AG04449 (cell line): ENCODE measurements around the gene LRCH4.
"Not testable (repeated sequence)": the region's sequence is repeated elsewhere in the genome, so short reads cannot be mapped to it uniquely, and the experiment has no call there.

ENCODE experiments used
- CTCF ChIA-PET: fragments of 350-600 bp; formaldehyde crosslinking; extraction: SDS; loops from one replicate; lab custom pipeline; 2021; ENCODE audit warnings: antibody characterized with exemption; lab: Yijun Ruan, JAX
- POLR2A ChIA-PET: fragments of 400-600, 350-600 bp; formaldehyde crosslinking; extraction: SDS; loops from one replicate; lab custom pipeline; 2020; ENCODE audit warnings: antibody characterized with exemption, inconsistent platforms; lab: Yijun Ruan, JAX
- DNase-seq: peaks from one replicate; pipeline ENCODE4 v3.0.0-alpha.2; 2010; ENCODE audit warnings: low read depth, low spot score
- H3K4me3 ChIP-seq: 2 replicates; pipeline ENCODE4 v1.5.1; 2011; ENCODE audit warnings: low read depth, mild to moderate bottlenecking, control low read depth, low read length
- TF ChIP-seq, protein P1 (sequence below): IDR thresholded peaks from one replicate; pipeline ENCODE4 v1.5.1; 2011; ENCODE audit warnings: mild to moderate bottlenecking, moderate library complexity, low read length, control low read depth, inconsistent platforms; ENCODE audit not compliant: insufficient read depth; ENCODE audit errors: missing control alignments

Gene LRCH4

DNA sequence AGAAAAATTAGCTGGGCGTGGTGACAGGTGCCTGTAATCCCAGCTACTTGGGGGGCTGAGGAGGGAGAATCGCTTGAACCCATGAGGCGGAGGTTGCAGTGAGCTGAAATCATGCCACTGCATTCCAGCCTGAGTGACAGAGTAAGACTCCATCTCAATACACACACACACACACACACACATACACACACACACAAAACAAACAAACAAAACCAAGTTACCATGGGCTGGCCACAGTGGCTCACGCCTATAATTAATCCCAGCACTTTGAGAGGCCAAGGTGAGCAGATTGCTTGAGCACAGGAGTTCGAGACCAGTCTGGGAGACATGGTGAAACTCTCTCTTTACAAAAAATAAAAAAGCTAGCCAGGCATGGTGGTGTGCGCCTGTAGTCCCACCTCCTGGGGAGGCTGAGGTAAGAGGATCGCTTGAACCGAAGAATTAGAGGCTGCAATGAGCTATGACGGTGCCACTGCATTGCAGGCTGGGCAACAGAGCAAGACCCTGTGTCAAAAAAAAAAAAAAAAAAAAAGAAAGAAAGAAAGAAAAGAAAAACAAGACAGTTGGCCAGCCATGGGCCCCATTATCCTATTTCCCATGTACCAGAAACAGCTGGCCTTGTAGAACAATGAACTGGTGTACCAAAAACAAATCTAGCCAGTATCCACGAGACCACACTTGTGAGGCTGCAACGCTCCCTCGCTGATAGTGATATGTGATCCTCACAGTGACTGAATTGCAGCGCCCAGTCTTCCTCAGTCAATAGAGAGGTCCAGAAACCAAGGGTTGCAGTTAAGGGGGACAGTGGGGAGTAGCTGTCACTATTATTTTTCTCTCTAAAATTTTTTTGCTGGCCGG is 53.5 kb downstream of the LRCH4 start:
- TF ChIP-seq, protein P1, sequence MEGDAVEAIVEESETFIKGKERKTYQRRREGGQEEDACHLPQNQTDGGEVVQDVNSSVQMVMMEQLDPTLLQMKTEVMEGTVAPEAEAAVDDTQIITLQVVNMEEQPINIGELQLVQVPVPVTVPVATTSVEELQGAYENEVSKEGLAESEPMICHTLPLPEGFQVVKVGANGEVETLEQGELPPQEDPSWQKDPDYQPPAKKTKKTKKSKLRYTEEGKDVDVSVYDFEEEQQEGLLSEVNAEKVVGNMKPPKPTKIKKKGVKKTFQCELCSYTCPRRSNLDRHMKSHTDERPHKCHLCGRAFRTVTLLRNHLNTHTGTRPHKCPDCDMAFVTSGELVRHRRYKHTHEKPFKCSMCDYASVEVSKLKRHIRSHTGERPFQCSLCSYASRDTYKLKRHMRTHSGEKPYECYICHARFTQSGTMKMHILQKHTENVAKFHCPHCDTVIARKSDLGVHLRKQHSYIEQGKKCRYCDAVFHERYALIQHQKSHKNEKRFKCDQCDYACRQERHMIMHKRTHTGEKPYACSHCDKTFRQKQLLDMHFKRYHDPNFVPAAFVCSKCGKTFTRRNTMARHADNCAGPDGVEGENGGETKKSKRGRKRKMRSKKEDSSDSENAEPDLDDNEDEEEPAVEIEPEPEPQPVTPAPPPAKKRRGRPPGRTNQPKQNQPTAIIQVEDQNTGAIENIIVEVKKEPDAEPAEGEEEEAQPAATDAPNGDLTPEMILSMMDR, result no peak
- ChIA-PET POLR2A (no interaction called here), CTCF (interaction anchor here (0.7 to 22.1 kb wide), 3 partner anchors 17 to 63 kb away, joined by 3 to 396 read pairs (median 3); no protein-coding TSS in a partner anchor)
- H3K4me3 ChIP-seq, result no peak overlapping the region
- DNase-seq, result no peak

DNA sequence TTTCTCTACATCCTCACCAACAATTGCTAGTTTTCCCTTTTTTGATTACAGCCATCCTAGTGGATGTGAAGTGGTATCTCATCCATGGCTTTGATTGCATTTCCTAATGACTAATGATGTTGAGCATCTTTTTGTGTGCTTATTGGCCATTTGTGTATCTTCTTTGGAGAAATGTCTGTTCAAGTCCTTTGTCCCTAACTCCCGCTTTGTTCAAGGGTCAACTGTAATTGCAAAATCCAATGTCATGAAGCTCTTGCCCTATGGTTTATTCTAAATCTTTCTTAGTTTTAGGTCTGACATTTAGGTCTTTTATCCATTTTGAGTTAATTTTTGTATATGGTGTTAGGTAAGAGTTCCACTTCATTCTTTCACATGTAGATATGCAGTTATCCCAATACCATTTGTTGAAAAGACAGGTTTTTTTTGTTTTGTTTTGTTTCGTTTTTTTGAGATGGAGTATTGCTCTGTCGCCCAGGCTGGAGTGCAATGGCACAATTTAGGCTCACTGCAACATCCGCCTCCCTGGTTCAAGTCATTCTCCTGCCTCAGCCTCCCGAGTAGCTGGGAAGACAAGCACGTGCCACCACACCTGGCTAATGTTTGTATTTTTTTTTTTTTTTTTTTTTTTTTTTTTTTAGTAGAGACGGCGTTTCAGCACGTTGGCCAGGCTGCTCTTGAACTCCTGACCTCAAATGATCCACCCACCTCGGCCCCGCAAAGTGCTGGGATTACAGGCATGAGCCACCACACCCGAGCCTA is 57.6 kb downstream of the LRCH4 start:
- not testable (repeated sequence) for DNase-seq, H3K4me3 ChIP-seq
- CTCF ChIA-PET, result interaction anchor here (1.6 to 2.1 kb wide), 2 partner anchors 31 to 45 kb away, joined by 6 to 7 read pairs; partner anchors contain the start of gene NYAP1
- POLR2A ChIA-PET, result interaction anchor here (1.0 kb wide), 1 partner anchor 58 kb away, joined by 4 read pairs; the partner anchor contains the start of genes FBXO24 and LRCH4
